H1 (cell line): ENCODE measurements around the gene COX14. TPM values are rescaled to one million over a fixed set of nuclear protein-coding genes. Genes with fewer than 3 reads are reported as not detected.
A peak's percentile ranks its signal among the peaks of the same experiment; 100 is the strongest.

Source experiments
- CTCF ChIA-PET: fragments of 300-600 bp; sonication (Branson Sonifier 250); formaldehyde crosslinking; loops from one replicate; lab custom pipeline; 2021; ENCODE audit not compliant: partially characterized antibody; lab: Charles Lee
- POLR2A ChIA-PET: fragments of 300-600 bp; sonication (Branson Sonifier 250); formaldehyde crosslinking; loops from one replicate; lab custom pipeline; 2021; ENCODE audit warnings: inconsistent platforms; ENCODE audit not compliant: partially characterized antibody; lab: Charles Lee
- DNase-seq, 2 experiments: peaks; one replicate each; pipeline versions ENCODE4 v3.0.0 to v3.0.0-alpha.2; 2010 to 2022; ENCODE audit warnings: low spot score in 2 of 2, low read depth in 1 of 2, mixed read lengths in 1 of 2
- FAIRE-seq: peaks from 2 replicates; lab custom pipeline; 2011; peaks lifted over from hg19 to GRCh38; lab: Jason Lieb, UNC
- H2AFZ ChIP-seq: 2 replicates; pipeline ENCODE4 v1.8.1; 2012; ENCODE audit warnings: low read length, inconsistent platforms
- H2AK5ac ChIP-seq: 2 replicates; pipeline ENCODE4 v1.6.1; 2013; ENCODE audit warnings: low read depth, low read length
- H2BK120ac ChIP-seq: replicated peaks from 2 replicates; pipeline ENCODE3; 2013; ENCODE audit warnings: low read depth, low read length, inconsistent platforms
- H2BK12ac ChIP-seq: 2 replicates; pipeline ENCODE4 v1.6.1; 2013; ENCODE audit warnings: low read depth, low read length
- H2BK15ac ChIP-seq: 2 replicates; pipeline ENCODE4 v1.6.1; 2013; ENCODE audit warnings: low read length
- H2BK20ac ChIP-seq: 2 replicates; pipeline ENCODE4 v1.6.1; 2013; ENCODE audit warnings: low read length
- H2BK5ac ChIP-seq: 2 replicates; pipeline ENCODE4 v1.6.1; 2013; ENCODE audit warnings: low read depth, low read length
- H3K14ac ChIP-seq: 2 replicates; pipeline ENCODE4 v1.6.1; 2013; ENCODE audit warnings: inconsistent platforms; ENCODE audit not compliant: insufficient read length
- H3K18ac ChIP-seq: 2 replicates; pipeline ENCODE4 v1.6.1; 2013; ENCODE audit warnings: low read length; ENCODE audit errors: extremely low read depth
- H3K23ac ChIP-seq: 2 replicates; pipeline ENCODE4 v1.6.1; 2013; ENCODE audit warnings: inconsistent platforms; ENCODE audit not compliant: insufficient read length
- H3K23me2 ChIP-seq: 2 replicates; pipeline ENCODE4 v1.6.1; 2013; ENCODE audit warnings: low read depth, low read length
- H3K27ac ChIP-seq: 2 replicates; pipeline ENCODE4 v1.6.1; 2011; ENCODE audit warnings: low read depth, low read length, inconsistent platforms
- H3K27me3 ChIP-seq, 4 experiments: replicated peaks in 1 of 4; 1 replicate in 1 of 4; 2 replicates in 3 of 4; pipeline versions ENCODE4 v1.6.1 to v1.8.1; 2011 to 2013; ENCODE audit warnings: low read length in 3 of 4, mild to moderate bottlenecking in 3 of 4, inconsistent platforms in 2 of 4, mixed read lengths in 2 of 4, moderate library complexity in 1 of 4; ENCODE audit not compliant: control insufficient read depth in 3 of 4, insufficient read depth in 3 of 4; ENCODE audit errors: extremely low read depth in 1 of 4
- H3K36me3 ChIP-seq, 4 experiments: 2 replicates each; pipeline versions ENCODE4 v1.6.1 to v1.8.1; 2011 to 2013; ENCODE audit warnings: mild to moderate bottlenecking in 4 of 4, low read length in 3 of 4, moderate library complexity in 2 of 4, control low read depth in 1 of 4, inconsistent platforms in 1 of 4; ENCODE audit not compliant: insufficient read depth in 4 of 4, control insufficient read depth in 2 of 4
- H3K4ac ChIP-seq: replicated peaks from 2 replicates; pipeline ENCODE3; 2013; ENCODE audit warnings: low read length, low read depth, mixed read lengths, inconsistent platforms; ENCODE audit not compliant: insufficient read length
- H3K4me1 ChIP-seq, 4 experiments: replicated peaks in 1 of 4; 1 replicate in 1 of 4; 2 replicates in 3 of 4; pipeline versions ENCODE4 v1.6.1 to v1.8.1; 2011 to 2013; ENCODE audit warnings: low read length in 3 of 4, inconsistent platforms in 2 of 4, mixed read lengths in 1 of 4; ENCODE audit not compliant: insufficient read depth in 4 of 4, control insufficient read depth in 3 of 4
- H3K4me2 ChIP-seq, 2 experiments: 2 replicates each; pipeline versions ENCODE4 v1.6.1 to v1.8.1; 2011 to 2013; ENCODE audit warnings: low read depth in 2 of 2, low read length in 2 of 2, control low read depth in 1 of 2, inconsistent platforms in 1 of 2, mild to moderate bottlenecking in 1 of 2; ENCODE audit not compliant: insufficient read depth in 1 of 2
- H3K4me3 ChIP-seq, 4 experiments: fragments of 200-600, 300-600 bp in 1 of 4; sonication (generic), shearing (Covaris generic), sonication (Bioruptor Twin) in 1 of 4; 2 replicates each; pipeline versions ENCODE4 v1.5.1 to v1.8.1; 2011 to 2016; ENCODE audit warnings: low read length in 4 of 4, low read depth in 3 of 4, control low read depth in 2 of 4, inconsistent platforms in 2 of 4, mild to moderate bottlenecking in 2 of 4, mixed read lengths in 1 of 4, moderate library complexity in 1 of 4; ENCODE audit not compliant: insufficient read depth in 2 of 4; ENCODE audit errors: extremely low read depth in 1 of 4
- H3K56ac ChIP-seq: replicated peaks from 2 replicates; pipeline ENCODE3; 2013; ENCODE audit warnings: low read depth, mild to moderate bottlenecking, mixed read lengths, low read length, inconsistent platforms; ENCODE audit not compliant: insufficient read length
- H3K79me1 ChIP-seq: 2 replicates; pipeline ENCODE4 v1.6.1; 2013; ENCODE audit warnings: low read depth, low read length, control low read depth
- H3K79me2 ChIP-seq, 2 experiments: 2 replicates each; pipeline versions ENCODE4 v1.6.1 to v1.8.1; 2012 to 2013; ENCODE audit warnings: low read length in 2 of 2, mild to moderate bottlenecking in 2 of 2, inconsistent platforms in 1 of 2; ENCODE audit not compliant: insufficient read depth in 2 of 2, control insufficient read depth in 1 of 2
- H3K9ac ChIP-seq, 4 experiments: replicated peaks in 1 of 4; 1 replicate in 1 of 4; 2 replicates in 3 of 4; pipeline versions ENCODE4 v1.6.1 to v1.8.1; 2011 to 2013; ENCODE audit warnings: low read depth in 3 of 4, low read length in 3 of 4, control low read depth in 2 of 4, mild to moderate bottlenecking in 2 of 4, moderate library complexity in 2 of 4, inconsistent platforms in 1 of 4; ENCODE audit errors: extremely low read depth in 1 of 4
- H3K9me3 ChIP-seq, 2 experiments: 2 replicates each; pipeline versions ENCODE4 v1.6.1 to v1.8.1; 2012 to 2013; ENCODE audit warnings: mild to moderate bottlenecking in 2 of 2, moderate library complexity in 2 of 2, control low read depth in 1 of 2, inconsistent platforms in 1 of 2, low read depth in 1 of 2, low read length in 1 of 2, mixed read lengths in 1 of 2; ENCODE audit not compliant: insufficient read depth in 2 of 2
- H4K20me1 ChIP-seq, 2 experiments: replicated peaks in 1 of 2; 2 replicates each; pipeline versions ENCODE3 to v1.8.1; 2011 to 2013; ENCODE audit warnings: inconsistent platforms in 2 of 2, low read length in 2 of 2, mild to moderate bottlenecking in 1 of 2; ENCODE audit not compliant: insufficient read depth in 2 of 2, control insufficient read depth in 1 of 2
- H4K5ac ChIP-seq: 2 replicates; pipeline ENCODE4 v1.6.1; 2013; ENCODE audit warnings: low read length, low read depth, mixed read lengths, inconsistent platforms; ENCODE audit not compliant: insufficient read length
- H4K8ac ChIP-seq: 2 replicates; pipeline ENCODE4 v1.8.0; 2013; ENCODE audit warnings: mild to moderate bottlenecking, moderate library complexity, low read length, inconsistent platforms; ENCODE audit not compliant: insufficient read depth; ENCODE audit errors: extremely low read depth
- H4K91ac ChIP-seq: replicated peaks from 2 replicates; pipeline ENCODE3; 2013; ENCODE audit warnings: low read length, mixed read lengths, inconsistent platforms; ENCODE audit not compliant: insufficient read length
- BACH1 ChIP-seq: IDR thresholded peaks from 2 replicates; pipeline ENCODE4 v1.6.1; 2012; ENCODE audit warnings: low read length, improper control_type of control experiment
- EP300 ChIP-seq, 2 experiments: IDR thresholded peaks; 1 replicate in 1 of 2; 2 replicates in 1 of 2; pipeline ENCODE4 v1.6.1; 2011 to 2012; ENCODE audit warnings: low read depth in 2 of 2, low read length in 2 of 2, mild to moderate bottlenecking in 2 of 2, borderline replicate concordance in 1 of 2, inconsistent platforms in 1 of 2, moderate library complexity in 1 of 2
- KDM4A ChIP-seq: IDR thresholded peaks from one replicate; pipeline ENCODE4 v1.7.1; 2012; ENCODE audit warnings: low read depth, mild to moderate bottlenecking, moderate library complexity, low read length, inconsistent platforms; ENCODE audit not compliant: severe bottlenecking
- POLR2A ChIP-seq, 2 experiments: IDR thresholded peaks; 1 replicate in 1 of 2; 2 replicates in 1 of 2; pipeline ENCODE4 v1.6.1; 2011; ENCODE audit warnings: low read depth in 2 of 2, low read length in 2 of 2, mild to moderate bottlenecking in 2 of 2; ENCODE audit errors: control extremely low read depth in 1 of 2
- TBP ChIP-seq: IDR thresholded peaks from 2 replicates; pipeline ENCODE4 v1.6.1; 2011; ENCODE audit warnings: low read depth, low read length, improper control_type of control experiment
- WGBS, 2 experiments: shearing (Covaris generic) in 1 of 2; methylation state at CpG; one replicate each; pipeline versions ENCODE4 v1.1.6 to v1.1.7; 2013 to 2015; ENCODE audit warnings: low lambda C conversion rate in 2 of 2, mixed read lengths in 2 of 2, inconsistent platforms in 1 of 2, low coverage in 1 of 2, missing lambda C conversion rate in 1 of 2; ENCODE audit not compliant: insufficient replicate concordance in 2 of 2, insufficient coverage in 1 of 2, insufficient read length in 1 of 2; ENCODE audit errors: extremely low coverage in 1 of 2, missing lambda C conversion rate in 1 of 2; 5-methylcytosine and 5-hydroxymethylcytosine counted together
- polyA plus RNA-seq, 7 experiments: library from polyadenylated mRNA; depleted of rRNA in 3 of 7; stranded (reverse) in 5 of 7; unstranded in 2 of 7; fragments of >200 nt in 5 of 7; fragments of 200-250 nt in 2 of 7; gene quantifications; 1 replicate in 5 of 7; 2 replicates in 1 of 7; 4 replicates in 1 of 7; pipeline versions ENCODE4 v1.2.1 to v1.2.3, GENCODE V29; 2011 to 2013; ENCODE audit warnings: missing spikeins in 2 of 7, mixed read lengths in 2 of 7
- total RNA-seq: library from RNA; stranded (reverse); fragmentation: NEBNext Ultra II Directional; extraction: Animal tissue kit (Norgen Biotek cat#: 25700); gene quantifications from 2 replicates; pipeline ENCODE4 v1.2.1, GENCODE V29; 2021

The COX14 gene
- total and polyA plus RNA-seq, 2 of the 8 experiments (the other 6 are each of a cell fraction or from before 2014, with no cell fraction given): 40.1 to 102 TPM

DNA sequence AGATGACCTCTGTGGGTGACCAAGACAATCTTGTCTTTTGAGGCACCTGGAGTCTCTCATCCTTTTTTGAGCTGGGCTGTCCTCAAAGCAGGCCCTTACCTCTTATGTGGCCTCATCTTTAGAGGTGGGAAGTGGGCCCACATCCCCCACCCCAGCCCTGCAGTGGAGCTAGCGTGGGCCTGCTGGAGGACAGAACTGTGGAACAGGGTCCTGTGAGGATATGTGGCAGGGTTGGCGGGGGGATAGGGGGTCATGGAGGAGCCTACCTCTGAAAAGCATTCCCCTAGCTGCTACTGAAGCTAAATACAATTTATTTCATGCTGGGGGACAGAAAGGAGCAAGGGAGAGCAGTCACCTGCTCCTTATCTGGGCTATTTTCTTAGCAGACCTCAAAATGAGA is 8.7 kb upstream of the COX14 start:
- Histone ChIP-seq H3K18ac (no peak overlapping the region), H3K23me2 (no peaks in the 10 kb centered on the region), H3K4me1 (peaks cover 2 to 9% (median 6%) of the 10 kb centered on the region in 4 experiments; a peak in 5 of 7 replicates), H4K5ac (no peak overlapping the region), H3K27me3 (no peaks in the 10 kb centered on the region), H3K14ac (no peak overlapping the region), H3K4ac (no peak overlapping the region), H2BK12ac (0 out of 2 replicates have a peak overlapping the region, but pooled peaks have one; percentile 27), H2BK120ac (no peak overlapping the region), H4K8ac (no peak overlapping the region), H3K23ac (no peak overlapping the region), H3K9ac (no peak overlapping the region), H2AFZ (no peak overlapping the region), H3K79me1 (no peaks in the 10 kb centered on the region), H4K91ac (no peak overlapping the region), H3K4me2 (no peak overlapping the region), H3K27ac (no peak overlapping the region), H3K36me3 (peaks cover 15 to 25% (median 17%) of the 10 kb centered on the region in 4 experiments), H2BK5ac (no peak overlapping the region), H3K79me2 (no peaks in the 10 kb centered on the region), H3K9me3 (no peaks in the 10 kb centered on the region), H2BK15ac (no peak overlapping the region), H3K4me3 (no peak overlapping the region), H3K56ac (no peak overlapping the region), H2BK20ac (no peak overlapping the region), H2AK5ac (no peak overlapping the region), H4K20me1 (peaks cover 0 to 5% of the 10 kb centered on the region in 2 experiments)
- no peak for DNase-seq
- 92% methylated on average over 2 of the region's 2 CpGs; no CpG with 5 or more reads in 1 of the 2 experiments for WGBS, 2 experiments
- FAIRE-seq: no peak
- ChIA-PET POLR2A (interaction anchor here (0.6 to 27.1 kb wide), 7 partner anchors 5 to 1072 kb away, joined by 3 to 457 read pairs (median 5); partner anchors contain the start of genes COX14, GPD1 and SMARCD1), CTCF (interaction anchor here (0.6 to 32.9 kb wide), 15 partner anchors 8 to 582 kb away, joined by 3 to 625 read pairs (median 4); partner anchors contain the start of genes CERS5, COX14 and SMARCD1)
- TF ChIP-seq POLR2A (IDR thresholded peaks at IDR 0.05; ENCODE audit: control extremely low read depth in 1 of 2, low read depth in 2 of 2, low read length in 2 of 2) (0 out of 3 replicates have a peak, but pooled peaks of 1 of the 2 experiments have one; percentile 0), EP300 (IDR thresholded peaks at IDR 0.05; ENCODE audit: borderline replicate concordance in 1 of 2, low read depth in 2 of 2, low read length in 2 of 2) (no peak), KDM4A (no peak), BACH1 (no peak), TBP (no peak)
